ENCODE results near the gene TBC1D5. TPM values are rescaled to one million over a fixed set of nuclear protein-coding genes. Genes with fewer than 3 reads are reported as not detected.

Gene TBC1D5
- total and polyA plus RNA-seq, 2 of the 4 experiments (the other 2 are of a cell fraction), result 16.4 to 57.0 TPM

GRCh38 chr3:17194116-17194515 lies 548.3 kb downstream of the TBC1D5 start:
- no peak overlapping the region for H2BK20ac ChIP-seq (ENCODE audit: low read depth, low read length)
- no peaks in the 10 kb centered on the region for H4K20me1 ChIP-seq (ENCODE audit: insufficient read depth, low read length)
- H2AK9ac ChIP-seq (replicated peaks; ENCODE audit: low read depth, low read length, poor library complexity), result no peak overlapping the region
- H3K9me1 ChIP-seq (ENCODE audit: insufficient read depth, low read length), result no peaks in the 10 kb centered on the region
- H3K14ac ChIP-seq (replicated peaks; ENCODE audit: low read depth, low read length), result no peak overlapping the region
- H4K8ac ChIP-seq (ENCODE audit: low read depth in 2 of 2, low read length in 2 of 2), result no peak overlapping the region
- dilution Hi-C loops (cut with HindIII; ENCODE audit: low sequenced_read_pairs, unreplicated experiment) (loop anchor here (25.0 kb wide), 1 partner anchor 582 kb away; the partner anchor contains the start of gene DAZL), intact Hi-C loops (cut with micrococcal nuclease) (no loop called here), in situ Hi-C loops (cut with MboI; ENCODE audit: low sequenced_read_pairs) (no loop called here)
- CTCF ChIA-PET, result interaction anchor here (3.1 kb wide), 1 partner anchor 18 kb away, joined by 10 read pairs; no protein-coding TSS in a partner anchor
- H3K79me1 ChIP-seq (ENCODE audit: low read depth in 1 of 2, low read length in 2 of 2), result no peaks in the 10 kb centered on the region
- H2BK15ac ChIP-seq (ENCODE audit: low read depth, low read length), result no peak overlapping the region
- ATAC-seq (ENCODE audit: low read depth) (no peak), DNase-seq (no peak)
- no peak overlapping the region for H3K4ac ChIP-seq (ENCODE audit: low read depth, low read length)
- TF ChIP-seq BHLHE40 (IDR thresholded peaks at IDR 0.05; ENCODE audit: low read depth, low read length), result no peak
- TF ChIP-seq, protein P1, sequence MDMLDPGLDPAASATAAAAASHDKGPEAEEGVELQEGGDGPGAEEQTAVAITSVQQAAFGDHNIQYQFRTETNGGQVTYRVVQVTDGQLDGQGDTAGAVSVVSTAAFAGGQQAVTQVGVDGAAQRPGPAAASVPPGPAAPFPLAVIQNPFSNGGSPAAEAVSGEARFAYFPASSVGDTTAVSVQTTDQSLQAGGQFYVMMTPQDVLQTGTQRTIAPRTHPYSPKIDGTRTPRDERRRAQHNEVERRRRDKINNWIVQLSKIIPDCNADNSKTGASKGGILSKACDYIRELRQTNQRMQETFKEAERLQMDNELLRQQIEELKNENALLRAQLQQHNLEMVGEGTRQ (IDR thresholded peaks at IDR 0.05; ENCODE audit: low read depth, low read length), result no peak
- TF ChIP-seq, protein P2, sequence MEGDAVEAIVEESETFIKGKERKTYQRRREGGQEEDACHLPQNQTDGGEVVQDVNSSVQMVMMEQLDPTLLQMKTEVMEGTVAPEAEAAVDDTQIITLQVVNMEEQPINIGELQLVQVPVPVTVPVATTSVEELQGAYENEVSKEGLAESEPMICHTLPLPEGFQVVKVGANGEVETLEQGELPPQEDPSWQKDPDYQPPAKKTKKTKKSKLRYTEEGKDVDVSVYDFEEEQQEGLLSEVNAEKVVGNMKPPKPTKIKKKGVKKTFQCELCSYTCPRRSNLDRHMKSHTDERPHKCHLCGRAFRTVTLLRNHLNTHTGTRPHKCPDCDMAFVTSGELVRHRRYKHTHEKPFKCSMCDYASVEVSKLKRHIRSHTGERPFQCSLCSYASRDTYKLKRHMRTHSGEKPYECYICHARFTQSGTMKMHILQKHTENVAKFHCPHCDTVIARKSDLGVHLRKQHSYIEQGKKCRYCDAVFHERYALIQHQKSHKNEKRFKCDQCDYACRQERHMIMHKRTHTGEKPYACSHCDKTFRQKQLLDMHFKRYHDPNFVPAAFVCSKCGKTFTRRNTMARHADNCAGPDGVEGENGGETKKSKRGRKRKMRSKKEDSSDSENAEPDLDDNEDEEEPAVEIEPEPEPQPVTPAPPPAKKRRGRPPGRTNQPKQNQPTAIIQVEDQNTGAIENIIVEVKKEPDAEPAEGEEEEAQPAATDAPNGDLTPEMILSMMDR (conservative IDR thresholded peaks at IDR 0.05; ENCODE audit: low read depth, low read length), result no peak
- TF ChIP-seq RFX5 (IDR thresholded peaks at IDR 0.05; ENCODE audit: low read depth, low read length), result no peak
- TF ChIP-seq RCOR1 (IDR thresholded peaks at IDR 0.05; ENCODE audit: insufficient replicate concordance, low read length), result no peak
- TF ChIP-seq SMC3 (IDR thresholded peaks at IDR 0.05; ENCODE audit: low read depth, low read length), result no peak
- no peak for TF ChIP-seq CEBPB (IDR thresholded peaks at IDR 0.05; ENCODE audit: low read depth, low read length)
- TF ChIP-seq FOS (IDR thresholded peaks at IDR 0.05; ENCODE audit: low read depth, low read length), result no peak
- TF ChIP-seq MAFK (IDR thresholded peaks at IDR 0.05; ENCODE audit: low read depth, low read length), result no peak
- no peak overlapping the region for H3K23ac ChIP-seq (ENCODE audit: low read depth, low read length)
- WGBS, 2 experiments (ENCODE audit: extremely low coverage in 2 of 2, insufficient read length in 1 of 2), result no CpG with 5 or more reads among the region's 5 CpGs
- POLR2A ChIA-PET (ENCODE audit: unreplicated experiment), result interaction anchor here (0.5 kb wide), 1 partner anchor 17 kb away, joined by 3 read pairs; no protein-coding TSS in a partner anchor
- no peak overlapping the region for H3K18ac ChIP-seq (ENCODE audit: low read depth, low read length)
- no peak overlapping the region for H3K27ac ChIP-seq (ENCODE audit: insufficient read depth, low read length)
- H3K27me3 ChIP-seq (ENCODE audit: control insufficient read depth, insufficient read depth, low read length), result no peaks in the 10 kb centered on the region
- H2BK5ac ChIP-seq (ENCODE audit: low read depth, low read length, poor library complexity, severe bottlenecking), result no peak overlapping the region
- H3K4me3 ChIP-seq (ENCODE audit: insufficient read depth, low read depth, low read length), result no peak overlapping the region
- H3K56ac ChIP-seq (ENCODE audit: extremely low read depth, insufficient read depth, low read length), result no peak overlapping the region
- BruUV-seq (replicated peaks), result no TSS peak
- H2AFZ ChIP-seq (replicated peaks; ENCODE audit: low read length, poor library complexity), result no peak overlapping the region
- H3K9ac ChIP-seq (ENCODE audit: low read depth, low read length), result no peak overlapping the region
- no peak overlapping the region for H3K4me2 ChIP-seq (ENCODE audit: low read depth, low read length)
- H3K36me3 ChIP-seq (ENCODE audit: control insufficient read depth, insufficient read depth, low read length), result no peaks in the 10 kb centered on the region
- H3K9me3 ChIP-seq (ENCODE audit: control insufficient read depth, insufficient read depth, low read length), result no peaks in the 10 kb centered on the region
- no peak overlapping the region for H2BK120ac ChIP-seq (ENCODE audit: low read depth, low read length)
- H3K4me1 ChIP-seq (ENCODE audit: control insufficient read depth, insufficient read depth, low read length), result peaks cover 3% of the 10 kb centered on the region; the same call in 1 of the 2 replicates
- H4K5ac ChIP-seq (ENCODE audit: low read depth, low read length), result no peak overlapping the region
- H4K91ac ChIP-seq (ENCODE audit: insufficient read depth, low read depth, low read length), result no peak overlapping the region
- no peak overlapping the region for H2AK5ac ChIP-seq (ENCODE audit: low read depth, low read length)

Measured in IMR-90 (cell line).